ENCODE measurements around the gene RPGRIP1L.

Gene RPGRIP1L

DNA sequence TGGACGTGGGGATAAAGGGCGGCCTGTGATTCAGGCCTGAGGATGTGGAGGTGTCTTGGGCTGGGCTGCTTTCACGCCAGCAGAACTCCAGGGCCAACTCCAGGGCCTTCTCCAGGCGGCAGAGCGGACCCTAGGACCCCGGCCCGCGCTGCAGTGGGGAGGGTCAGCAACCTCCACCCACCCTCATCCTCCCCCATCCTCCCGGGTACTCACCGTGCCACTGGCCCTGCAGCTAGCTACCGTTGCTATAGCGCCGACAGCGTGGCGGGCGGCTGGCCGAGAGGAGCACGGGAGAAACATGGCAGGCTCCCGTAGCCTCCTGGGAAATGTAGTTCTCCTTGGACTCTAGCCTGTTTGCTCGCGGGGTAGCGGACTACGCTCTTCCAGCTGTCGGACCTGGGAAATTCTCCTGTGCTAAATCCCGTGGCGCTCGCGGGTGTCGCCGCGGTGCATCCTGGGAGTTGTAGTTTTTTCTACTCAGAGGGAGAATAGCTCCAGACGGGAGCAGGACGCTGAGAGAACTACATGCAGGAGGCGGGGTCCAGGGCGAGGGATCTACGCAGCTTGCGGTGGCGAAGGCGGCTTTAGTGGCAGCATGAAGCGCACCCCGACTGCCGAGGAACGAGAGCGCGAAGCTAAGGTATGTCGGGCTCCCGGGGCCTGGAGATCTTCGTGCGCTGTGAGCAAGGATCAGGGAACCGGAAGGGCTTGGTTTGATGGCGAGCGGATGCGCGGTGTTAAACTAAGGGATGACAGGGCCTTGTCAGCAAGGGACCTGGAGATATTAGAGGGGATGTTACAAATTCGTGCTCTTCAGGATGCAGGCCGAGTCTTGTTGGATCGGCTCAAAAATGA is at the start of gene RPGRIP1L, which contains the start of gene FTO:
RPGRIP1L (minus strand) TSS at position 270 of the 855 bp plus-strand sequence. CDS start 3,136 bp downstream, outside the sequence.
FTO (plus strand) TSS at position 567 of the 855 bp plus-strand sequence.
- peak; percentile 97 for DNase-seq (ENCODE audit: low spot score)

GRCh38 chr16:53753431-53753830 is 49.8 kb upstream of the RPGRIP1L start:
- peak; percentile 17 for DNase-seq (ENCODE audit: low spot score)

DNA sequence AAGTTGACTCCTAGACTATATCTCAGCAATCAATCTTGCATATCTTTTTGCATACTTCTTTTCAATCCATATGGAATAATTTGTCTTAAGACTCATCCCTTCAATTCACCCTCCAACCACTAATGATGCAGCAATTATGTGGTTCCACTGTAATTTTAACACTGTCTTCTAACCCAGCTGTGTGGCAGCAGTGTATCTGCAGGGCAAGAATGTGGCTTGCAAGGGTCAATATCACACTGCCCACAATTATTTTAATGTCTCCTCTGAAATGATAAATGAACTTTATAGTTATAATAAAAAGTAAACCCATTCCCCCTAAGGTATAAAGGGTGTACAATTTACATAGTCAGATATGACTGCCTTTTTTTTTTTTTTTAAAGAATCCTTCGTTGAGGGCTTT is 48.9 kb upstream of the RPGRIP1L start:
- DNase-seq (ENCODE audit: low spot score): no peak

DNA sequence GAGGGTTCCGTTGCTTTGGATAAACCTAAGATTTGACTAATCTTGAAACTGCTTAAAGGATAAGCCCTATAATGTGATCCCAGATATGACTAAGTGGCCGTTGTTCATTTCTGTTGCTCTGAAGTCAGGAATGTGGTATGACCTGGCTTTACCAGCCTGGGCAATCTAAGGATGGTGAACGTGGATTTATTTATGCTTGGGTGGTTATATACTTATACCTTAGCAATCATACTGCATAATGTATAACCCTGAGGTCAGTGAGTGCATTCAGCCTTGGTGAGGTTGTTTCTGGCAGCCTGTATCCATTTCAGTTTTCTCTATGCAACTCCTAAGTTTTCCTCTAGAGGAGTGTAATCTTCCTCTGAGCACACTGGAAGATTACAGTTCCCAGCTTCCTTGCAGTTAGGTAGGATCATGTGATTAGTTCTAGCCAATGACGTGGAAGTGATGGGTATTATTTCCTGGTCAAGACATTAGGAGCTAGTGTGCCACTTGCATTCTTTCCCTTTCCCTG is 42.2 kb upstream of the RPGRIP1L start:
- peak; percentile 25 for DNase-seq (ENCODE audit: low spot score)

DNA sequence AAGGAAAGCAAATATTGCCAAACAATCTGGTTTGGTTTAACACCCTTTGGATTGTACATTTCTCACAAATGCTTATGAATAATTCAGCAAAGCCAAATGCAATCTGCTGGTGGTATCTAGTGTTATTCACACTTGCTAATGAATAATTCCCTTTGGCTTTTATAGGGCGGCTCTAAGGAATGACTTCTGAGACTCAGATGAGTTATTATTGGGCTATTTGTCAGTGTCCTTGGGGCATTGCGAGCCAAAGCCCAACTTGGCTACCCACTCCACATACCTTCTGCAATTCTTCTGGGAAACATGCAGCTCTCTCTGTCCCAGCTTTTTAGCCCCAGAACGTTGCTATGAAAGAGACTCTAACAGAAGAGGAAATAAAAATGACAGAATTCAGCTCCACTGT is 41.4 kb upstream of the RPGRIP1L start:
- peak; percentile 72 for DNase-seq (ENCODE audit: low spot score)

DNA sequence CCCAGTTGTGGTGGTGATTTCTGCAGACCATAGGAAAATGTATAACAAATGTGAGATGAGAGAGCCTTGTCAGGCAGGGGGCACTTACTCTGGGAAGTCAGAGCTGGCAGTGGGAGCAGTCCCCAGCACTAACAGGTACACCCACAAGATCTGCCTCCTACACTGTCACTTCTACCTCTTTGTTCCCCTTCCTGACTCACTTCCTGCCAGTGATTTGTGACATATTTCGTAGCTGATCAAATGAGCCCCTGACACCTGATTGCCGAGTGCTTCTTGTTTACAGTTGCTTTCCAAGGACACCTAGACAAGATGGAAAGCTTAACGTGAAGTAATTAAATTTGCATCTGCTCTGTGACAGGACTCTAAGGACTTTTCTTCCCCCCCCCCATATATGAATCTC is 40.8 kb upstream of the RPGRIP1L start:
- DNase-seq (ENCODE audit: low spot score): no peak

DNA sequence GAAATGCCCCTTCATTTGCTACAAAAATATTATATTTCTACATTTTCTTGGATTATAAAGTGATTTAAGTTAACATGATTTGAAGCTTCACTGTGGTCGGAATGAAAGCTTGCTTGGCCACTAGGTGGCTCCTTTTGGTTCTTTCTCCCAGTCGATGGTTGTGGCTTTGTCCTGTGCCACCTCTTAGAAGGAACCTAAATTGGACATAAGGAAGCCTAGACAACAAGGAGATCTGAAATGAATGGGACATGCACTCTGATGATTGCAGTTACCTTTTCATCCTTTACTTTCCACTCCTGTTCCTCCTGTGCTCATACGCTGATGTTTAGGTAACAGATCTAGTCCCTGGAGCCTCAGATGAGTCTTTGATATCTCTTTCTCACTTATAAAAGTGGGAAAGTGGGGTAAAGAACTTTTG is 39.5 kb upstream of the RPGRIP1L start:
- DNase-seq (ENCODE audit: low spot score): peak; percentile 11

- DNase-seq (ENCODE audit: low spot score): no peak
Observed at GRCh38 chr16:53741546-53741945, 37.9 kb upstream of the RPGRIP1L start.

GRCh38 chr16:53740933-53741531 is 37.4 kb upstream of the RPGRIP1L start:
- no peak for DNase-seq (ENCODE audit: low spot score)

DNA sequence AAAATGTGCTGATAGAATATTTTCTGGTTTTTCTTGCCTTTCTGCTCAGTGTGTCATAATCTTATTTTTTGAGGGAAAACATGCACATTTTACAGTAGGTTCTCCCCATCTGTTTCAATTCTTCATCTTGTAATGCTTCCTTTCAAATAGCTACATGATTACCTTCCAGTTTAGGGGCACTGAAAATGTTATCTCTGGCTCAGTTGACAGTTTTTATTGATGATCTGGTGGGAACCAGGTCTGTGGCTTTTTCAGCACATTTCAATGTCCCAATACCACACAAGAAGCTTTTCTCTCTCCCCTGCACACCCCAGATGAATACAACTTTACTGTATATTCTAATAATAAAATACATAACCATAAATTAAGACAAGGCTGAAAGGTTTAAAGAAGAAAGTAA is 36.8 kb upstream of the RPGRIP1L start:
- no peak for DNase-seq (ENCODE audit: low spot score)

GRCh38 chr16:53737552-53737951 is 33.9 kb upstream of the RPGRIP1L start:
- DNase-seq (ENCODE audit: low spot score): no peak

- DNase-seq (ENCODE audit: low spot score): no peak
Observed at GRCh38 chr16:53736297-53736696, 32.6 kb upstream of the RPGRIP1L start.

DNA sequence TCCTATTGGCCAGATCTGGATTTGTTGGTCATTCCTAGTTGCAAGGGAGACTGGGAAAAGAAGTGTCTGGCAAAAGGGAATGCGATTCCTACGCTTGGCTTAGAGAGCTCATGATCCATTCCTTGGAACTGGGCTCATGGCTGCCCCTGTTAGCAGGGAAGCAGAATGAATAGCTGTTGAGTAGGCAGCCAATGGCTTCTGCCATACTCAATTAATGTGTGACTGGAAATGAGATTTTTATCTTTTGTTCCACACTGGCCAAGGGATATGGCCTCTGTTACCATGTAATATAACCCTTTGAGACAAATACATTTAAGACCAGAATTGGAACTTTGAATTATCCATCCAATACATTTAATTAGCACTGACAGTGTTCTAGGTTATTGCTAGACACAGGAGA is 31.2 kb upstream of the RPGRIP1L start:
- no peak for DNase-seq (ENCODE audit: low spot score)

DNA sequence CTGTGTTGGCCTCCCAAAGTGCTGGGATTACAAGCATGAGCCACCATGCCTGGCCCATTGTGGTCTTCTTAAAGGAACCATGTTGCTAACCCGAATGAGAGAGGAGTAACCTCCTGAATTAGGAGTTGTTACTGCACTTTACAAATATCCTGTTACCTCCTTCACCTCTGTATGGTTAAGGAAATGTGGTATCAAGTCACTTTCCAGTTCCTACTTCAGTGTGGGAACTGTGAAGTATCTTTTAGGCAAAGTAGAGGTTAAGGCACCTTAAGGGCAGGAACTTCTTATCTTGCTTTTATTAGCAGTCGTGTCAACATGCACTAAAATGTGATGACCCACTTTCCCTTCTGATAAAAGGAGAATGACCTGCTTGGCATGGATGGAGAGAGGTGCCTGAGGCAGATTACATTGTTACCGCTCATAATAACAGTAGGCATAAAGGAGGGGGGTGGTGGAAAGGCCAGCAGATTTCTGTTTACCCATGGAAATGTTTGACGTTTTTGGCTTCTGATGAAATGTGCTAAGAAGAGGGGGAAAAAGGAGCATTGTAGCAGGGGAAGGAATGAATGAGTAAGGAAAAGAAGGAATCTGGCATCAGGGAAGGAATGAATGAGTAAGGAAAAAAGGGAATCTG is 28.8 kb upstream of the RPGRIP1L start:
- no peak for DNase-seq (ENCODE audit: low spot score)

- DNase-seq (ENCODE audit: low spot score): no peak
Observed at GRCh38 chr16:53730693-53731092, 27.0 kb upstream of the RPGRIP1L start.

GRCh38 chr16:53726625-53727024 is 23.0 kb upstream of the RPGRIP1L start:
- no peak for DNase-seq (ENCODE audit: low spot score)

DNA sequence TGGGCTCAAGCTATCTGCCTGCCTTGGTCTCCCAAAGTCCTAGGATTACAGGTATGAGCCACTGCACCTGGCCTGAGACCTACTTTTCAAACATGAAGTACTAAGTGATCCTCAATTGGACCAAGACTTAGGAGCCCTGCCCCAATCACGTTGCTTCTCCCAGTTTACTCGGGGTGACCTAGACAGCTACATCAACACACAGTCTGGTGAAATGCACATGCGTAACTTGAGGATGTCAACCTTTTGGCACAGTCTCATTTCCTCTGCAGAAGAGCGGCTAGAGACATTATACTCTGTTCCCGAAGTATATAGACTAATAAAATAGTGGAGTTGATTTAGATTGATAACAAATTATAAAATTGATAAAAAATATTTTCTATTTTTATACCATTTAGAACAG is 17.4 kb upstream of the RPGRIP1L start:
- DNase-seq (ENCODE audit: low spot score): no peak

DNA sequence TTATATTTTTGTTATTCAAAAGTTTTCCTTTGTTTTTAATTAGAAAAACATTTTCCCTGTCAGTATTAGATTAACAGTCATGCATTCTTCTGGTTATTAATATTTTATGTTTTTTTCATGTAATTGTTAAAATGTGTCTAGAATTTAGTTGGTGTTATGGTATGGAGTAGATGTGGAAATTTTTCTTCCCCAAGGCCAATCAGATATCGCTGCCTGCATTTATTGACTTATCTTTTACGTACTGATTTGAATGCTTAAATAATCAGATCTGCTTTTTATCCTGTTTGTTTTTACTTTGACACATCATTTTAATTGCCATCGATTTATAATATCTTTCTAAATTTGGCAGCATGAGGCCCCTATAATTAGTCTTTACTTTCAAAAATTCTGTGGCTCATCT is 13.9 kb upstream of the RPGRIP1L start:
- no peak for DNase-seq (ENCODE audit: low spot score)

DNA sequence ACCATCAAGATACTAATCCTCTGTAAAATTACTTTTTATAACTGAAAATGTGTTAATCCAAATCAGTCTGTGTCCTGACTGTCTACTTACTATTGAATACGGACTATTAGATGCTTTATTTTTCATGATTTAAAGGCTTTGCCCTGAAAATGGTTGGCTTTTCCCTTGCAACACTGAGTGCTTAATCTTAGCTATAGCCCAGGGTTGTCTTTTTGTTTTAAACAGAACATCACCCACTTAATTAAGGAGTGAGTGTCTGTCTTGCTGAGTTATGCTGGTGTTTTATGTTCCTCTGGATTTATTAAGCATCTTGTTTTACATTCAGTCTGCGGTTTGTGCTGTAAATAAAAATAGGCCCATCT is 11.3 kb upstream of the RPGRIP1L start:
- no peak for DNase-seq (ENCODE audit: low spot score)

DNA sequence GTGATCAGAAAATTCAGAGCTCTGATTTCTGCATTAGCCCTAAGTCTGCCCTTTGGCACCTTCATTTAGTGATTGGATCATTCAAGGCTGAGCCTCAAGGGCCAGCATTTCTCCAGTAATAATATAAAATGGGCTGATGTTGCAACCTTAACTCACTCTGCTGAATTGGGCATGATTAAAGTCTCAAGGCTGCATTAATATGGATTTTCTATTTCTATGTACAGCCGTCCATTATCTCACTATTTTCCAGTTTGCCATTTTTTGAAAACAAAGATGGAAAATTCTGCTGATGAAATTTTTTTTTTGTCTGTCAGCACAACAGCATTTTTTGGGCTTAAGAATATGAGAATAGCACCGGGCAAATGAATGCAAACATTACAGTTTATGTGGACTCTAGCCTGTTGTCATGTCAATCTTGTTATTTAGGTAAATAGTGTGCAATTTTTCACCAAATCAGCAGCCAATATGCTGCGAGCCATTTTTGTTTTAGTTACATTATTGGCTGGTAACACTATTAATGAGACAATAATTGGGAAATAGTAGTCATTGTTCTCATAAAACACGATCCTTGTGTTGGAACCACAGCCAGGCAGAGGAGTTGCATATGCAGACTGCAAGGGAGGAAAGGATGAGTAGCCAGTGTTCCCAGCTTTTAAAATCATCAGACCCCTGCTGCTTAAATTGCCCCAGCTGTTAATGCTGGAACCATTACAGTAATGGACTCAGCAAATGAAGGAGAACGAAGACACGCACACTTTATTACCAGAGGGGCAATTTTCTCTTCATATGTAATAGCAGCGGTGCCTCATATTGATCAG is 10.8 kb upstream of the RPGRIP1L start:
- DNase-seq (ENCODE audit: low spot score): peak; percentile 47

- no peak for DNase-seq (ENCODE audit: low spot score)
Observed at GRCh38 chr16:53713403-53714204, 9.9 kb upstream of the RPGRIP1L start.
